Endothelial cell (in vitro differentiated cells): Measurements from ENCODE around the gene BCL2L13. TPM values are rescaled to one million over a fixed set of nuclear protein-coding genes. Genes with fewer than 3 reads are reported as not detected.

Experiments
- DNase-seq: peaks from one replicate; pipeline ENCODE4 v3.0.0; 2021; ENCODE audit warnings: low spot score
- H3K27ac Mint-ChIP-seq: one replicate; pipeline ENCODE4 v1.8.0; 2021; ENCODE audit warnings: mixed read lengths, inconsistent platforms; ENCODE audit not compliant: unreplicated experiment
- H3K27me3 Mint-ChIP-seq: one replicate; pipeline ENCODE4 v1.8.0; 2021; ENCODE audit warnings: mild to moderate bottlenecking, moderate library complexity, mixed read lengths, inconsistent platforms; ENCODE audit not compliant: unreplicated experiment
- H3K36me3 Mint-ChIP-seq: one replicate; pipeline ENCODE4 v1.8.0; 2021; ENCODE audit warnings: mild to moderate bottlenecking, low read depth, mixed read lengths, inconsistent platforms; ENCODE audit not compliant: unreplicated experiment
- H3K4me1 Mint-ChIP-seq: one replicate; pipeline ENCODE4 v1.8.0; 2021; ENCODE audit warnings: mild to moderate bottlenecking, mixed read lengths, inconsistent platforms; ENCODE audit not compliant: unreplicated experiment
- H3K4me3 Mint-ChIP-seq: one replicate; pipeline ENCODE4 v1.8.0; 2021; ENCODE audit warnings: mild to moderate bottlenecking, mixed read lengths, inconsistent platforms; ENCODE audit not compliant: unreplicated experiment
- H3K9me3 Mint-ChIP-seq: one replicate; pipeline ENCODE4 v1.8.0; 2021; ENCODE audit warnings: mixed read lengths, inconsistent platforms; ENCODE audit not compliant: unreplicated experiment
- total RNA-seq: library from RNA; stranded (reverse); fragmentation: NEBNext Ultra II Directional; extraction: Animal tissue kit (Norgen Biotek cat#: 25700); gene quantifications from one replicate; pipeline ENCODE4 v1.2.1, GENCODE V29; 2021; ENCODE audit not compliant: unreplicated experiment
- TF ChIP-seq, protein P1 (sequence below): fragments of 200-600 bp; sonication (generic); IDR thresholded peaks from one replicate; pipeline ENCODE4 v1.5.0; 2021; ENCODE audit warnings: antibody characterized with exemption; ENCODE audit not compliant: unreplicated experiment

BCL2L13 gene
- total RNA-seq, 1 donor from 2014 or later: 26.2 TPM

- no peaks in the 10 kb centered on the region for H3K4me1 Mint-ChIP-seq
- H3K27ac Mint-ChIP-seq: no peak overlapping the region
- H3K27me3 Mint-ChIP-seq: peaks cover 6% of the 10 kb centered on the region
- peaks cover 61% of the 10 kb centered on the region for H3K36me3 Mint-ChIP-seq
- H3K9me3 Mint-ChIP-seq: no peaks in the 10 kb centered on the region
- TF ChIP-seq, protein P1, sequence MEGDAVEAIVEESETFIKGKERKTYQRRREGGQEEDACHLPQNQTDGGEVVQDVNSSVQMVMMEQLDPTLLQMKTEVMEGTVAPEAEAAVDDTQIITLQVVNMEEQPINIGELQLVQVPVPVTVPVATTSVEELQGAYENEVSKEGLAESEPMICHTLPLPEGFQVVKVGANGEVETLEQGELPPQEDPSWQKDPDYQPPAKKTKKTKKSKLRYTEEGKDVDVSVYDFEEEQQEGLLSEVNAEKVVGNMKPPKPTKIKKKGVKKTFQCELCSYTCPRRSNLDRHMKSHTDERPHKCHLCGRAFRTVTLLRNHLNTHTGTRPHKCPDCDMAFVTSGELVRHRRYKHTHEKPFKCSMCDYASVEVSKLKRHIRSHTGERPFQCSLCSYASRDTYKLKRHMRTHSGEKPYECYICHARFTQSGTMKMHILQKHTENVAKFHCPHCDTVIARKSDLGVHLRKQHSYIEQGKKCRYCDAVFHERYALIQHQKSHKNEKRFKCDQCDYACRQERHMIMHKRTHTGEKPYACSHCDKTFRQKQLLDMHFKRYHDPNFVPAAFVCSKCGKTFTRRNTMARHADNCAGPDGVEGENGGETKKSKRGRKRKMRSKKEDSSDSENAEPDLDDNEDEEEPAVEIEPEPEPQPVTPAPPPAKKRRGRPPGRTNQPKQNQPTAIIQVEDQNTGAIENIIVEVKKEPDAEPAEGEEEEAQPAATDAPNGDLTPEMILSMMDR: no peak
- DNase-seq: no peak
- H3K4me3 Mint-ChIP-seq: peak overlapping the region; percentile 37
Measured at GRCh38 chr22:17596226-17596625, 42.3 kb upstream of the BCL2L13 start.

GRCh38 chr22:17597217-17597616 is 41.3 kb upstream of the BCL2L13 start:
- H3K27me3 Mint-ChIP-seq: peaks cover 4% of the 10 kb centered on the region
- H3K4me1 Mint-ChIP-seq: no peaks in the 10 kb centered on the region
- no peaks in the 10 kb centered on the region for H3K9me3 Mint-ChIP-seq
- TF ChIP-seq, protein P1: no peak
- H3K27ac Mint-ChIP-seq: no peak overlapping the region
- H3K36me3 Mint-ChIP-seq: peaks cover 57% of the 10 kb centered on the region
- peak overlapping the region; percentile 40 for H3K4me3 Mint-ChIP-seq
- no peak for DNase-seq

DNA sequence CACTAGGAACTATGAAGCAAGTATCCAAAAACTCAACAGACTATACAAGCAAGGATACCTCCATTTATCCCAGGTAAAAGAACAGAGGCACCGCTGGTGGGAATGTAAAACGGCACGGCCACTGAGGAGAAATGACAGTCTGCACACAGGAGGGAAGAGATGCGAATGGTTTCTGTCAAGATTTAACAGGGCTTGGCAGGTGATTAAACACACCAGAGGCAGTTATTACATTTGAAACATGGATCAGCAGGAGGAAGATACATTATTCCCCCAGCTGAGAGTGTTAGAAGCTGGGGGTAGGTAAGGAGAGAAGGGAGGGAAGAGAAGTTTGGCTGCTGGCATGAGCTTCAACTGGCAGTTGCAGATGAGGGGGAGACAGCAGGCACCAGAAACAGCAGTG is 40.2 kb upstream of the BCL2L13 start:
- Mint-ChIP-seq H3K27me3 (peaks cover 4% of the 10 kb centered on the region), H3K27ac (no peak overlapping the region), H3K9me3 (no peaks in the 10 kb centered on the region), H3K4me1 (no peaks in the 10 kb centered on the region), H3K4me3 (peak overlapping the region; percentile 33), H3K36me3 (peaks cover 50% of the 10 kb centered on the region)
- DNase-seq: no peak
- TF ChIP-seq, protein P1: no peak

DNA sequence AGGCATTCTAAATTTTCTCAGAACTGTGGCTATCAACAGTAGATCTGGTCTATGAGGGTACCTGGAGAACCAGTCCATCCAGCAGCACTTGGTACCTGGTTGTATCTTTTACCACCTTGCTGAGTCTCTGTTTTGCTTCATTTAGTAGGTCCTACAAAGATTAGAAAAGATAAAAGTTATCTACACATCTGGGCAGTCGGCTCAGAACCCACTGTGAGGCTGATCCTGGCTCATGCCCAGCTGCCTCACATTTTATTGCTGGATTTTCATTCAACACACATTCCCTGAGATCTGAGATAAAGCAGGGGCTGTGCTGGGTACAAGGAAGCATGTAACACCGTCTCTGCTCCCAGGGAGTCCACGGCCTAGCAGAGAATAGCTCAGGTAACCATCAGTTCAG is 37.5 kb upstream of the BCL2L13 start:
- Mint-ChIP-seq H3K27me3 (peaks cover 4% of the 10 kb centered on the region), H3K9me3 (no peaks in the 10 kb centered on the region), H3K4me1 (no peaks in the 10 kb centered on the region), H3K4me3 (no peak overlapping the region), H3K36me3 (peaks cover 36% of the 10 kb centered on the region), H3K27ac (no peak overlapping the region)
- no peak for DNase-seq
- TF ChIP-seq, protein P1: no peak

DNA sequence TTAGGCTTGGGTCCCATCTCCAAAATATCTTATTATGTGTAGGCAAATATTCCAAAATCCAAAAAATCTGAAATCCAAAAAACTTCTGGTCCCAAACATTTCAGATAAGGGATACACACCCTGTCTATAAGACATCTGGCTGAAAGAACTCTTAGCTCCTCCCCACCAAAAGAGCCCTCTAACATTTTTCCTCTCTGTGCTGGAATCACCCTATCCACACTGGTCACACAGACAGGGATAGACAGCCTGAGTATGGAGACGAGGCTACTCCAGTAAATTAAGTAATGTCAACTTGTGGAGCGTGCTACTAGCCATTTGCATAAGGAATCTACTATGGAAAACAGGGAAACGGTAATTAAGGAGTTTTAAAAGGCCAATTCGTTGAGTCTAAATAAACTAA is 34.9 kb upstream of the BCL2L13 start:
- Mint-ChIP-seq H3K4me1 (no peaks in the 10 kb centered on the region), H3K9me3 (no peaks in the 10 kb centered on the region), H3K27ac (no peak overlapping the region), H3K27me3 (peaks cover 4% of the 10 kb centered on the region), H3K4me3 (no peak overlapping the region), H3K36me3 (peaks cover 14% of the 10 kb centered on the region)
- TF ChIP-seq, protein P1: no peak
- DNase-seq: no peak
